Skeletal muscle satellite cell (primary cell): ENCODE results near the gene PAX5. TPM values are rescaled to one million over a fixed set of nuclear protein-coding genes. Genes with fewer than 3 reads are reported as not detected.
"Not testable (repeated sequence)": the region's sequence is repeated elsewhere in the genome, so short reads cannot be mapped to it uniquely, and the experiment has no call there.

ENCODE experiments used
- H3K27me3 ChIP-seq: 2 replicates; pipeline ENCODE4 v1.7.0; 2013; ENCODE audit warnings: low read length; ENCODE audit not compliant: control insufficient read depth, insufficient read depth
- H3K36me3 ChIP-seq: 2 replicates; pipeline ENCODE4 v1.7.0; 2013; ENCODE audit warnings: mild to moderate bottlenecking, control low read depth, low read length; ENCODE audit not compliant: insufficient read depth
- H3K4me1 ChIP-seq: 2 replicates; pipeline ENCODE4 v1.7.0; 2013; ENCODE audit warnings: low read length; ENCODE audit not compliant: control insufficient read depth, insufficient read depth
- H3K4me2 ChIP-seq: 2 replicates; pipeline ENCODE4 v1.7.0; 2013; ENCODE audit warnings: mild to moderate bottlenecking, low read length
- H3K4me3 ChIP-seq: 2 replicates; pipeline ENCODE4 v1.7.0; 2013; ENCODE audit warnings: low read length
- H3K9ac ChIP-seq: 2 replicates; pipeline ENCODE4 v1.7.0; 2013; ENCODE audit warnings: mild to moderate bottlenecking, low read depth, low read length, moderate library complexity
- H3K9me3 ChIP-seq: replicated peaks from 2 replicates; pipeline ENCODE4 v1.7.0; 2013; ENCODE audit warnings: mild to moderate bottlenecking, control low read depth, low read length
- total RNA-seq: library from RNA; depleted of rRNA; stranded (reverse); fragments of >200 nt; gene quantifications from 2 replicates; pipeline ENCODE4 v1.2.3, GENCODE V29; 2012; rRNA removed

PAX5 gene
- not detected in 2 replicates for total RNA-seq

GRCh38 chr9:37033682-37034304 lies at the start of gene PAX5:
Gene PAX5, minus strand, starts transcription at chr9:37034268. Its CDS starts 237 bp downstream, at chr9:37034031.
- Histone ChIP-seq H3K36me3 (no peaks in the 10 kb centered on the region), H3K4me2 (peak within 1 kb of the TSS; percentile 77), H3K4me3 (peak within 1 kb of the TSS; percentile 50), H3K9ac (no peak within 1 kb of the TSS), H3K4me1 (peaks cover 19% of the 10 kb centered on the region), H3K9me3 (no peaks in the 10 kb centered on the region), H3K27me3 (peaks cover 100% of the 10 kb centered on the region)

GRCh38 chr9:37083654-37084053 lies 49.6 kb upstream of the PAX5 start:
- H3K4me2 ChIP-seq, result no peak overlapping the region
- H3K36me3 ChIP-seq, result peaks cover 20% of the 10 kb centered on the region
- H3K9ac ChIP-seq, result no peak overlapping the region
- no peaks in the 10 kb centered on the region for H3K9me3 ChIP-seq
- H3K4me3 ChIP-seq, result no peak overlapping the region
- peaks cover 9% of the 10 kb centered on the region for H3K4me1 ChIP-seq
- H3K27me3 ChIP-seq, result no peaks in the 10 kb centered on the region

- Histone ChIP-seq H3K4me1 (peaks cover 9% of the 10 kb centered on the region), H3K4me2 (no peak overlapping the region), H3K4me3 (no peak overlapping the region), H3K27me3 (no peaks in the 10 kb centered on the region), H3K9ac (no peak overlapping the region), H3K36me3 (peaks cover 14% of the 10 kb centered on the region), H3K9me3 (no peaks in the 10 kb centered on the region)
Observed at GRCh38 chr9:37082214-37082765, 48.2 kb upstream of the PAX5 start.

- H3K9ac ChIP-seq, result peak overlapping the region; percentile 92
- H3K4me2 ChIP-seq, result peak overlapping the region; percentile 88
- H3K9me3 ChIP-seq, H3K36me3 ChIP-seq, H3K4me3 ChIP-seq, H3K27me3 ChIP-seq, H3K4me1 ChIP-seq: not testable (repeated sequence)
Observed at GRCh38 chr9:37081507-37081906, 47.4 kb upstream of the PAX5 start.

- not testable (repeated sequence) for H3K4me1 ChIP-seq, H3K36me3 ChIP-seq, H3K9me3 ChIP-seq, H3K27me3 ChIP-seq
- Histone ChIP-seq H3K4me2 (peak overlapping the region; percentile 88), H3K4me3 (peak overlapping the region; percentile 86), H3K9ac (peak overlapping the region; percentile 92)
Observed at GRCh38 chr9:37080165-37080628, 46.1 kb upstream of the PAX5 start.

GRCh38 chr9:37079370-37080164 lies 45.5 kb upstream of the PAX5 start:
- no peaks in the 10 kb centered on the region for H3K9me3 ChIP-seq
- H3K27me3 ChIP-seq, result peaks cover 5% of the 10 kb centered on the region
- no peaks in the 10 kb centered on the region for H3K36me3 ChIP-seq
- H3K4me2 ChIP-seq, result peak overlapping the region; percentile 88
- peak overlapping the region; percentile 86 for H3K4me3 ChIP-seq
- H3K4me1 ChIP-seq, result peaks cover 9% of the 10 kb centered on the region
- peak overlapping the region; percentile 92 for H3K9ac ChIP-seq

- H3K4me3 ChIP-seq, H3K4me1 ChIP-seq, H3K36me3 ChIP-seq, H3K4me2 ChIP-seq, H3K9me3 ChIP-seq, H3K9ac ChIP-seq: not testable (repeated sequence)
- peaks cover 10% of the 10 kb centered on the region for H3K27me3 ChIP-seq
Observed at GRCh38 chr9:37074790-37075189, 40.7 kb upstream of the PAX5 start.

- Histone ChIP-seq H3K9ac (no peak overlapping the region), H3K4me2 (no peak overlapping the region), H3K27me3 (peaks cover 66% of the 10 kb centered on the region), H3K36me3 (no peaks in the 10 kb centered on the region), H3K4me3 (no peak overlapping the region), H3K9me3 (no peaks in the 10 kb centered on the region), H3K4me1 (no peaks in the 10 kb centered on the region)
Observed at GRCh38 chr9:37066139-37066725, 32.2 kb upstream of the PAX5 start.

GRCh38 chr9:37062336-37062735 lies 28.3 kb upstream of the PAX5 start:
- H3K27me3 ChIP-seq, result peaks cover 74% of the 10 kb centered on the region
- H3K4me1 ChIP-seq, result no peaks in the 10 kb centered on the region
- H3K9ac ChIP-seq, result no peak overlapping the region
- no peak overlapping the region for H3K4me2 ChIP-seq
- no peaks in the 10 kb centered on the region for H3K36me3 ChIP-seq
- H3K4me3 ChIP-seq, result no peak overlapping the region
- H3K9me3 ChIP-seq, result no peaks in the 10 kb centered on the region

- no peaks in the 10 kb centered on the region for H3K36me3 ChIP-seq
- no peaks in the 10 kb centered on the region for H3K4me1 ChIP-seq
- H3K9me3 ChIP-seq, result no peaks in the 10 kb centered on the region
- H3K4me2 ChIP-seq, result no peak overlapping the region
- peaks cover 73% of the 10 kb centered on the region for H3K27me3 ChIP-seq
- no peak overlapping the region for H3K9ac ChIP-seq
- H3K4me3 ChIP-seq, result no peak overlapping the region
Observed at GRCh38 chr9:37061768-37062167, 27.7 kb upstream of the PAX5 start.

GRCh38 chr9:37060833-37061232 lies 26.8 kb upstream of the PAX5 start:
- H3K4me3 ChIP-seq, result no peak overlapping the region
- H3K36me3 ChIP-seq, result no peaks in the 10 kb centered on the region
- no peaks in the 10 kb centered on the region for H3K4me1 ChIP-seq
- H3K9ac ChIP-seq, result no peak overlapping the region
- H3K4me2 ChIP-seq, result no peak overlapping the region
- peaks cover 72% of the 10 kb centered on the region for H3K27me3 ChIP-seq
- H3K9me3 ChIP-seq, result no peaks in the 10 kb centered on the region
